OCI-LY1 (cell line): ENCODE measurements around the gene FLVCR1.

Experiments
- CTCF ChIP-seq: fragments of 200-600 bp; sonication (generic), shearing (Covaris generic); IDR thresholded peaks from 2 replicates; pipeline ENCODE4 v1.5.1; 2017; ENCODE audit warnings: mild to moderate bottlenecking, antibody characterized with exemption, low read length, moderate library complexity, mixed read lengths
- EZH2 ChIP-seq: fragments of 200-600 bp; sonication (generic), shearing (Covaris generic); IDR thresholded peaks from 2 replicates; pipeline ENCODE4 v1.8.0; 2017; ENCODE audit warnings: borderline replicate concordance, mixed run types, mild to moderate bottlenecking, antibody characterized with exemption, low read length, moderate library complexity, mixed read lengths

- TF ChIP-seq CTCF (no peak), EZH2 (no peak)
These were observed 84.8 kb downstream of the FLVCR1 start for GRCh38 chr1:212942679-212943392.
